ENCODE measurements around the gene CDC27.

GRCh38 chr17:47135235-47135634 is 53.9 kb downstream of the CDC27 start:
- no peak for TF ChIP-seq TAF1 (IDR thresholded peaks at IDR 0.05; ENCODE audit: low read depth)
- no peak for TF ChIP-seq TEAD4 (IDR thresholded peaks at IDR 0.05)
- TF ChIP-seq NFIC (IDR thresholded peaks at IDR 0.05) = no peak

Data from Ishikawa (cell line).